H1 (cell line): Measurements from ENCODE around the gene TMPRSS4. TPM values are rescaled to one million over a fixed set of nuclear protein-coding genes. Genes with fewer than 3 reads are reported as not detected.

ENCODE experiments used
- CTCF ChIA-PET: fragments of 300-600 bp; sonication (Branson Sonifier 250); formaldehyde crosslinking; loops from one replicate; lab custom pipeline; 2021; ENCODE audit not compliant: partially characterized antibody; lab: Charles Lee
- POLR2A ChIA-PET: fragments of 300-600 bp; sonication (Branson Sonifier 250); formaldehyde crosslinking; loops from one replicate; lab custom pipeline; 2021; ENCODE audit warnings: inconsistent platforms; ENCODE audit not compliant: partially characterized antibody; lab: Charles Lee
- DNase-seq, 2 experiments: peaks; one replicate each; pipeline versions ENCODE4 v3.0.0 to v3.0.0-alpha.2; 2010 to 2022; ENCODE audit warnings: low spot score in 2 of 2, low read depth in 1 of 2, mixed read lengths in 1 of 2
- FAIRE-seq: peaks from 2 replicates; lab custom pipeline; 2011; peaks lifted over from hg19 to GRCh38; lab: Jason Lieb, UNC
- H2AFZ ChIP-seq: 2 replicates; pipeline ENCODE4 v1.8.1; 2012; ENCODE audit warnings: low read length, inconsistent platforms
- H2AK5ac ChIP-seq: 2 replicates; pipeline ENCODE4 v1.6.1; 2013; ENCODE audit warnings: low read depth, low read length
- H2BK120ac ChIP-seq: replicated peaks from 2 replicates; pipeline ENCODE3; 2013; ENCODE audit warnings: low read depth, low read length, inconsistent platforms
- H2BK12ac ChIP-seq: 2 replicates; pipeline ENCODE4 v1.6.1; 2013; ENCODE audit warnings: low read depth, low read length
- H2BK15ac ChIP-seq: 2 replicates; pipeline ENCODE4 v1.6.1; 2013; ENCODE audit warnings: low read length
- H2BK20ac ChIP-seq: 2 replicates; pipeline ENCODE4 v1.6.1; 2013; ENCODE audit warnings: low read length
- H2BK5ac ChIP-seq: 2 replicates; pipeline ENCODE4 v1.6.1; 2013; ENCODE audit warnings: low read depth, low read length
- H3K14ac ChIP-seq: 2 replicates; pipeline ENCODE4 v1.6.1; 2013; ENCODE audit warnings: inconsistent platforms; ENCODE audit not compliant: insufficient read length
- H3K18ac ChIP-seq: 2 replicates; pipeline ENCODE4 v1.6.1; 2013; ENCODE audit warnings: low read length; ENCODE audit errors: extremely low read depth
- H3K23ac ChIP-seq: 2 replicates; pipeline ENCODE4 v1.6.1; 2013; ENCODE audit warnings: inconsistent platforms; ENCODE audit not compliant: insufficient read length
- H3K23me2 ChIP-seq: 2 replicates; pipeline ENCODE4 v1.6.1; 2013; ENCODE audit warnings: low read depth, low read length
- H3K27ac ChIP-seq: 2 replicates; pipeline ENCODE4 v1.6.1; 2011; ENCODE audit warnings: low read depth, low read length, inconsistent platforms
- H3K27me3 ChIP-seq, 4 experiments: replicated peaks in 1 of 4; 1 replicate in 1 of 4; 2 replicates in 3 of 4; pipeline versions ENCODE4 v1.6.1 to v1.8.1; 2011 to 2013; ENCODE audit warnings: low read length in 3 of 4, mild to moderate bottlenecking in 3 of 4, inconsistent platforms in 2 of 4, mixed read lengths in 2 of 4, moderate library complexity in 1 of 4; ENCODE audit not compliant: control insufficient read depth in 3 of 4, insufficient read depth in 3 of 4; ENCODE audit errors: extremely low read depth in 1 of 4
- H3K36me3 ChIP-seq, 4 experiments: 2 replicates each; pipeline versions ENCODE4 v1.6.1 to v1.8.1; 2011 to 2013; ENCODE audit warnings: mild to moderate bottlenecking in 4 of 4, low read length in 3 of 4, moderate library complexity in 2 of 4, control low read depth in 1 of 4, inconsistent platforms in 1 of 4; ENCODE audit not compliant: insufficient read depth in 4 of 4, control insufficient read depth in 2 of 4
- H3K4ac ChIP-seq: replicated peaks from 2 replicates; pipeline ENCODE3; 2013; ENCODE audit warnings: low read length, low read depth, mixed read lengths, inconsistent platforms; ENCODE audit not compliant: insufficient read length
- H3K4me1 ChIP-seq, 4 experiments: replicated peaks in 1 of 4; 1 replicate in 1 of 4; 2 replicates in 3 of 4; pipeline versions ENCODE4 v1.6.1 to v1.8.1; 2011 to 2013; ENCODE audit warnings: low read length in 3 of 4, inconsistent platforms in 2 of 4, mixed read lengths in 1 of 4; ENCODE audit not compliant: insufficient read depth in 4 of 4, control insufficient read depth in 3 of 4
- H3K4me2 ChIP-seq, 2 experiments: 2 replicates each; pipeline versions ENCODE4 v1.6.1 to v1.8.1; 2011 to 2013; ENCODE audit warnings: low read depth in 2 of 2, low read length in 2 of 2, control low read depth in 1 of 2, inconsistent platforms in 1 of 2, mild to moderate bottlenecking in 1 of 2; ENCODE audit not compliant: insufficient read depth in 1 of 2
- H3K4me3 ChIP-seq, 4 experiments: fragments of 200-600, 300-600 bp in 1 of 4; sonication (generic), shearing (Covaris generic), sonication (Bioruptor Twin) in 1 of 4; 2 replicates each; pipeline versions ENCODE4 v1.5.1 to v1.8.1; 2011 to 2016; ENCODE audit warnings: low read length in 4 of 4, low read depth in 3 of 4, control low read depth in 2 of 4, inconsistent platforms in 2 of 4, mild to moderate bottlenecking in 2 of 4, mixed read lengths in 1 of 4, moderate library complexity in 1 of 4; ENCODE audit not compliant: insufficient read depth in 2 of 4; ENCODE audit errors: extremely low read depth in 1 of 4
- H3K56ac ChIP-seq: replicated peaks from 2 replicates; pipeline ENCODE3; 2013; ENCODE audit warnings: low read depth, mild to moderate bottlenecking, mixed read lengths, low read length, inconsistent platforms; ENCODE audit not compliant: insufficient read length
- H3K79me1 ChIP-seq: 2 replicates; pipeline ENCODE4 v1.6.1; 2013; ENCODE audit warnings: low read depth, low read length, control low read depth
- H3K79me2 ChIP-seq, 2 experiments: 2 replicates each; pipeline versions ENCODE4 v1.6.1 to v1.8.1; 2012 to 2013; ENCODE audit warnings: low read length in 2 of 2, mild to moderate bottlenecking in 2 of 2, inconsistent platforms in 1 of 2; ENCODE audit not compliant: insufficient read depth in 2 of 2, control insufficient read depth in 1 of 2
- H3K9ac ChIP-seq, 4 experiments: replicated peaks in 1 of 4; 1 replicate in 1 of 4; 2 replicates in 3 of 4; pipeline versions ENCODE4 v1.6.1 to v1.8.1; 2011 to 2013; ENCODE audit warnings: low read depth in 3 of 4, low read length in 3 of 4, control low read depth in 2 of 4, mild to moderate bottlenecking in 2 of 4, moderate library complexity in 2 of 4, inconsistent platforms in 1 of 4; ENCODE audit errors: extremely low read depth in 1 of 4
- H3K9me3 ChIP-seq, 2 experiments: 2 replicates each; pipeline versions ENCODE4 v1.6.1 to v1.8.1; 2012 to 2013; ENCODE audit warnings: mild to moderate bottlenecking in 2 of 2, moderate library complexity in 2 of 2, control low read depth in 1 of 2, inconsistent platforms in 1 of 2, low read depth in 1 of 2, low read length in 1 of 2, mixed read lengths in 1 of 2; ENCODE audit not compliant: insufficient read depth in 2 of 2
- H4K20me1 ChIP-seq, 2 experiments: replicated peaks in 1 of 2; 2 replicates each; pipeline versions ENCODE3 to v1.8.1; 2011 to 2013; ENCODE audit warnings: inconsistent platforms in 2 of 2, low read length in 2 of 2, mild to moderate bottlenecking in 1 of 2; ENCODE audit not compliant: insufficient read depth in 2 of 2, control insufficient read depth in 1 of 2
- H4K5ac ChIP-seq: 2 replicates; pipeline ENCODE4 v1.6.1; 2013; ENCODE audit warnings: low read length, low read depth, mixed read lengths, inconsistent platforms; ENCODE audit not compliant: insufficient read length
- H4K8ac ChIP-seq: 2 replicates; pipeline ENCODE4 v1.8.0; 2013; ENCODE audit warnings: mild to moderate bottlenecking, moderate library complexity, low read length, inconsistent platforms; ENCODE audit not compliant: insufficient read depth; ENCODE audit errors: extremely low read depth
- H4K91ac ChIP-seq: replicated peaks from 2 replicates; pipeline ENCODE3; 2013; ENCODE audit warnings: low read length, mixed read lengths, inconsistent platforms; ENCODE audit not compliant: insufficient read length
- BACH1 ChIP-seq: IDR thresholded peaks from 2 replicates; pipeline ENCODE4 v1.6.1; 2012; ENCODE audit warnings: low read length, improper control_type of control experiment
- CTBP2 ChIP-seq: IDR thresholded peaks from 2 replicates; pipeline ENCODE4 v1.7.0; 2011; ENCODE audit warnings: borderline replicate concordance, mild to moderate bottlenecking, moderate library complexity, mixed read lengths, low read length; ENCODE audit not compliant: insufficient read depth, insufficient read length
- KDM5A ChIP-seq: fragments of 200-600 bp; IDR thresholded peaks from 2 replicates; pipeline ENCODE4 v1.7.1; 2012; ENCODE audit warnings: mild to moderate bottlenecking, low read length, inconsistent platforms, mixed read lengths
- PHF8 ChIP-seq: fragments of 200-600 bp; sonication (generic); conservative IDR thresholded peaks from 2 replicates; pipeline ENCODE4 v1.7.1; 2012; ENCODE audit warnings: low read depth, mild to moderate bottlenecking, inconsistent platforms, low read length, moderate library complexity
- RBBP5 ChIP-seq: IDR thresholded peaks from 2 replicates; pipeline ENCODE4 v1.7.1; 2012; ENCODE audit warnings: low read depth, mild to moderate bottlenecking, inconsistent platforms, low read length, moderate library complexity, borderline replicate concordance
- SIX5 ChIP-seq: IDR thresholded peaks from 2 replicates; pipeline ENCODE4 v1.6.1; 2011; ENCODE audit warnings: mild to moderate bottlenecking, low read depth, low read length
- SP4 ChIP-seq: IDR thresholded peaks from 2 replicates; pipeline ENCODE4 v1.6.1; 2012; ENCODE audit warnings: low read length, inconsistent platforms
- SRF ChIP-seq: IDR thresholded peaks from 2 replicates; pipeline ENCODE4 v1.6.1; 2011; ENCODE audit warnings: mild to moderate bottlenecking, low read depth, low read length, moderate library complexity
- USF2 ChIP-seq: IDR thresholded peaks from 2 replicates; pipeline ENCODE4 v1.6.1; 2011; ENCODE audit warnings: low read length, improper control_type of control experiment
- YY1 ChIP-seq: IDR thresholded peaks from 2 replicates; pipeline ENCODE4 v1.6.1; 2011; ENCODE audit warnings: low read depth, mild to moderate bottlenecking, low read length
- ZNF274 ChIP-seq: IDR thresholded peaks from 2 replicates; pipeline ENCODE4 v1.7.0; 2012; ENCODE audit warnings: low read length, borderline replicate concordance; ENCODE audit errors: extremely low read depth
- WGBS, 2 experiments: shearing (Covaris generic) in 1 of 2; methylation state at CpG; one replicate each; pipeline versions ENCODE4 v1.1.6 to v1.1.7; 2013 to 2015; ENCODE audit warnings: low lambda C conversion rate in 2 of 2, mixed read lengths in 2 of 2, inconsistent platforms in 1 of 2, low coverage in 1 of 2, missing lambda C conversion rate in 1 of 2; ENCODE audit not compliant: insufficient replicate concordance in 2 of 2, insufficient coverage in 1 of 2, insufficient read length in 1 of 2; ENCODE audit errors: extremely low coverage in 1 of 2, missing lambda C conversion rate in 1 of 2; 5-methylcytosine and 5-hydroxymethylcytosine counted together
- polyA plus RNA-seq, 7 experiments: library from polyadenylated mRNA; depleted of rRNA in 3 of 7; stranded (reverse) in 5 of 7; unstranded in 2 of 7; fragments of >200 nt in 5 of 7; fragments of 200-250 nt in 2 of 7; gene quantifications; 1 replicate in 5 of 7; 2 replicates in 1 of 7; 4 replicates in 1 of 7; pipeline versions ENCODE4 v1.2.1 to v1.2.3, GENCODE V29; 2011 to 2013; ENCODE audit warnings: missing spikeins in 2 of 7, mixed read lengths in 2 of 7
- total RNA-seq: library from RNA; stranded (reverse); fragmentation: NEBNext Ultra II Directional; extraction: Animal tissue kit (Norgen Biotek cat#: 25700); gene quantifications from 2 replicates; pipeline ENCODE4 v1.2.1, GENCODE V29; 2021

The TMPRSS4 gene
- total and polyA plus RNA-seq, 2 of the 8 experiments (the other 6 are each of a cell fraction or from before 2014, with no cell fraction given): 0.11 to 0.58 TPM

- 86% methylated on average over 2 of the region's 2 CpGs; no CpG with 5 or more reads in 1 of the 2 experiments for WGBS, 2 experiments
- H2BK12ac ChIP-seq: no peak overlapping the region
- POLR2A ChIA-PET: no interaction called here
Measured at GRCh38 chr11:118106789-118107335, 30.0 kb downstream of the TMPRSS4 start.

More at GRCh38 chr11:118106789-118107335, 30.0 kb downstream of the TMPRSS4 start:
- no peak for DNase-seq
- Histone ChIP-seq H3K79me2 (no peaks in the 10 kb centered on the region), H3K36me3 (no peaks in the 10 kb centered on the region), H3K4me2 (no peak overlapping the region), H3K4me1 (peaks cover 0 to 3% (median 1%) of the 10 kb centered on the region in 4 experiments; a peak in 3 of 7 replicates), H3K27ac (no peak overlapping the region), H4K5ac (no peak overlapping the region), H3K9ac (no peak overlapping the region), H3K23me2 (no peaks in the 10 kb centered on the region; the same call in 1 of the 2 replicates), H2BK15ac (no peak overlapping the region), H2BK5ac (no peak overlapping the region), H3K23ac (no peak overlapping the region), H4K8ac (no peak overlapping the region), H3K9me3 (no peaks in the 10 kb centered on the region), H4K91ac (no peak overlapping the region), H2AFZ (no peak overlapping the region), H3K14ac (no peak overlapping the region), H4K20me1 (no peaks in the 10 kb centered on the region), H2AK5ac (no peak overlapping the region), H2BK20ac (no peak overlapping the region), H3K18ac (no peak overlapping the region; the same call in 1 of the 2 replicates), H3K79me1 (no peaks in the 10 kb centered on the region), H3K4me3 (no peak overlapping the region), H3K4ac (no peak overlapping the region), H3K56ac (no peak overlapping the region), H3K27me3 (no peaks in the 10 kb centered on the region; a peak in 1 of 7 replicates), H2BK120ac (no peak overlapping the region)
- CTCF ChIA-PET: interaction anchor here (0.7 to 1.8 kb wide), 5 partner anchors 11 to 189 kb away, joined by 3 to 5 read pairs (median 4); no protein-coding TSS in a partner anchor
- no peak for TF ChIP-seq KDM5A
- TF ChIP-seq USF2: no peak
- no peak for TF ChIP-seq YY1
- TF ChIP-seq CTBP2: no peak
- no peak for TF ChIP-seq RBBP5
- no peak for TF ChIP-seq SRF
- no peak for TF ChIP-seq SIX5
- no peak for TF ChIP-seq BACH1
- TF ChIP-seq ZNF274: no peak
- no peak for TF ChIP-seq SP4
- no peak for TF ChIP-seq PHF8
- FAIRE-seq: no peak
